HG02885 (cell line): Measurements from ENCODE around the gene RGS19.

Source experiments
- ATAC-seq: cut with Tn5 transposase; IDR thresholded peaks from one replicate; pipeline ENCODE4 v1.9.1; 2021; ENCODE audit warnings: mild to moderate bottlenecking; ENCODE audit not compliant: unreplicated experiment, poor library complexity

Gene RGS19

DNA sequence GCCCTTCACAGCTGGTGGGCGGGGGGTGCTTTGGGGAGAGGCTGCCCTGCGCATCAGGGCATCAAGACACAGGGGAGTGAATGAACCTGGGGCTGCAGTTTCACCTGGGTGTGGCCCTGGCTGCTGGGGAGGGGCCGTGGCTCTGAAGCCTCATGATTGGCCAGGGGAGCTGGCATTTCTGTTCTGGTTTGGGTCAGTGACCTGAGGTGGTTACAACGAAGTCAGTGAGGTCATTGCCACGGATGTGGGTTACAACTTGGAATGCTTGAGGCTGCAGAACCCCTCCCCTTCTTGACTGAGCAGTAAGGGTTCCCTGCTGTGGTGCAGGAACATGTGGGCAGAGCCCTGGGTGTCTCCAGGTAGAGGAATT is 13.4 kb downstream of the RGS19 start:
- no peak for ATAC-seq

DNA sequence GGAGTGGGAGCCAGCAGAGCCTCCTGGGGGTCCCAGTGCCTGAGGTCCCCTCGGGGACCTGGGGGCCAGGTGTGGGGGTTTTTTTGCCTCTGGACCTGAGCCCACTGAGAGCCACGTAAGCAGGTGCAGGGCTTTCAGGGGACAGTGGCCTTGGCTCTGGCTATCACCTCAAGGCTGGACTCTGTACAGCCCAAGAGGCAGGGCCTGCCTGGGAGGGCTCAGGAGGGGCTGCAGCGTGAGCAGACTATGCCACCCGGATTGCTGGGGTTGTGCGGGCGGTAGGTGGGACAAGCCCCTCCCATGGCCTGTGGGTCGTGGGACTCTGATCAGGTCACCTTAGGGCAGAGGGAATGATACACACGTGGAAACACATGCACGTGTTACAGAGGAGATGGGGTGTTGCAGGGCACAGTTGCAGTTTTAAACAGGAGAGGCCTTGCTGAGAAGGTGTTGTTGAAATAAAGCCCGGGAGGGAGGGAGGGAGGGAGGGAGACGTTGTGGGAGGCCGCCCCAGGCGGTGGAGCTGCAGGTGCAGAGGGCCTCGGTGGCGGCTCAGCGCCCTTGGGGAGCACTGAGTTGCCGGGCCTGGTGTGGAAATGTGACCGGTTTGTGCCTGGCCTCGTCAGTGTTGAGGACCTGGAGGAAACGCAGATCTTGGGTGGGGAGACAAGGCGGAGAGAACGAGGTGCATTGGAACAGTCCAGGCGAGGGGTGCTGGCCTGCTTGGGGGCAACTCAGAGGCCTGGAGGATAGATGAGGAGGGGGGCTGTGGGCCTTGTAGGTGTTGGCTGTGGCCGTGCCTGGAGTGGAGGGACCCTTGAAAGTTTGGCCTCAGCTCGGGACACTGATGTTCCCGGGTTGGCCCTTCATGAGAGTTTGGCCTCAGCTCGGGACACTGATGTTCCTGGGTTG is 14.0 kb downstream of the RGS19 start:
- ATAC-seq: no peak

DNA sequence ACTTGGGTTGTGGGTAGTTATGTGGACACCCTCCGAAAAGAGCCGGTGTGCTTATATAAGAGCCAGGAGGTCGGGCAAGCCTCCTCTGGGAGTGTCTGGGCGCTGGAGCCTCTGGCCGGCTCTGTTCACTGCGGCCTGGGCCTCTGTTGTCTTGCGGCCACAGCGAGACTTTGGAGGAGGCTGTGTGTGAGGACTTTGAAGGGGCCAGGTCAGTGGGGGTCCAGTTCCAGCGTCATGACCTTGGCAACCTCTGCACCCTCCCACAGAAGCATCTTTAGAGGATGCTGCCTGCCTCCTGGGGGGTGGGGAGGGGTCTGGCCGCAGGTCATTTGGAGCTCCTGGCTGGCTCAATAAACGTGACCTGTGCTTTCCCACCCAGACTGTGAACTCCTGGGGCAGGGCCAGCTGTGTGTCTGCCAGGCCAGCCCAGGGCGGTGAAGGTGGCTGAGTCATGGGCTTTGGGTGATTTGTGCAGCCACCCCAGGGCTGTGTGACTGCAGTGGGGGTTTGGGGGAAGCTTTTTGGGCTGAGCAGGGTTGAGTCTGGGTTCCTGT is 15.1 kb downstream of the RGS19 start:
- no peak for ATAC-seq

DNA sequence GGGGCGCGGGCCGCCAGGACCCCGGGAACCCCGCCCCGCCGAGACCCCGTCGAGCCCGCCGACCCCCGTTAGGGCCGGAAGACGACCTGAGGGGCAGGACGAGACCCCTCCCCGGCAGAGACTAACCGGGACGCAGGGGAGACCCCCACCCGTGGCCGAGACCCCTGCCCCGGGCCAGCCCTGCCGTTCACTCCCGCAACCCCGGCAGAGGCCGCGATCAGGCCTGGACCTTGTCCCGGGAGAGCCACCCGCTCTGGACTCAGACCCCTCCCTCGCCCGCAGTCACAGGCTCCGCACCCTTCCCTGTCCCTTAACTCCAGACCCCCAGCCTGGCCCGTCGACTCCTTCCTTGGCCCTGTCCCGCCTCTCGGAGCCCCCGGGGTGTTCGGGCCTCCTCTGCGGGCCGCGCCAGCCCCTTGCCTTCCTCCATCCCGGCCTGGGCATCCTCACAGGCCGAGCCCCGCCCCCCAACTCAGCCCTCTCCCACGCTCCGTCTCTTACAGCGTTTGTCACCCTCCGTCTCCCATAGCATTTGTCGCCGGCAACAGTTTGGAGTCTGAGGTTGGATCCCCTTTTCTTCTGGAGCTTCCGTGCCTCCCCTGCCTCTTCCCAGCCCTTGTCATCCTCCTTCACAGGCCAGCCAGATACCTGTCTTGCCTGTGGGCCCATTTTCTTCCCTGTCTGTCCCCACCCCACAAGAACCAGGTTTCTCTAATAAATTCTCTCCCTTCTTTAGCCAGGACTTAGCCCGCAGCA is 15.8 kb downstream of the RGS19 start:
- ATAC-seq: no peak

DNA sequence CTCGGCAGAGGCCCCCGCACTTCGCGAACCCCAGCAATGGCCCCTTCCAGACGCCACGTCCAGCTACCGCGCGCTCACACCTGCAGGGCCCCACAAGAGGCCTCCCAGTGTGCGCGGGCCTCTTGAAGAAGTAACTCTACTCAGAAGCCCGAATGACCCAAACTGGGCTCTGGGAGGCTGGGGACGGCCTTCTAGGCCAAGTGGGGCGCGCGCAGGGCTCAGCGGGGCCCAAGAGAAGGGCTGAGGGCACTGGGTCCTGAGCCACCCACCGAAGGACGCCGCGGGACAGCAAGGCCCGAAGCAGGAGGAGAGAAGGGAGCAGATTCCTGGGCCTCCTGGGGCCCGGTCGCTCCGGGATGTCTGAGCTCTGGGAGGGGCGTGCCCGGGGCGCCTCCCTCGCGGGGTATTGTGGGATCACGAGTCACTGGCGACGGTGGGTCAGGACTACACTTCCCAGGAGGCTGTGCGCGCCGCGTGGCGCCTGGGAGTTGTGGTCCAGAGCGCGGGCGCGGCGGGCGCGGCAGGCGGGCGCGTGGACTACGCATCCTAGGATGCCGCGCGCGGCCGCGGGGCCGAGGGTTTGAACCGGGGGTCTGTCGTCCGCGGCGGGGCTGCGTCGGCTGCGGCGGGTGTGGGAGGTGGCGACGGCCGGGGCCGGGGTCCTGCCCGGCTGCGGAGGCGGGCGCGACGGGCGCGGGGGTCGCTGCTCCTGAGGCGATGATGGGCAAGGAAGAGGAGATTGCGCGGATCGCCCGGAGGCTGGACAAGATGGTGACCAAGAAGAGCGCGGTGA is 16.5 kb downstream of the RGS19 start, which contains the start of gene TCEA2:
Gene TCEA2, plus strand, starts transcription at position 603 of the 793 bp plus-strand sequence. Its CDS starts 115 bp downstream, at position 718.
- ATAC-seq: peak; percentile 84

DNA sequence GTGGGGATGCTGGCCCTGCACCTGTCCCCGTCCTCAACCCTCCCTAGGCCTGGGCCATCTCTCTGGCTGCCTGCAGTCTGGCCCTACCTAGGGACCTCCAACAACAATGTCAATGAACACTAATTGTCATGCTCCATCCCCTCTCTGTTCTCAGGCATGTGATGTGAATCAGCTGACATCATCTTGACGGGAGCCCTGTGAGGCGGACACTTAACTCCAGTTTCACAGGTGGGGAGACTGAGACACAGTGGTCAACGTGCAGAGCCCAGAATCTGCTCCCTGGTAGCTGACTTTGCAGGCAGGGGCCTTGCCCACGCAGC is 17.1 kb downstream of the RGS19 start:
- ATAC-seq: no peak

DNA sequence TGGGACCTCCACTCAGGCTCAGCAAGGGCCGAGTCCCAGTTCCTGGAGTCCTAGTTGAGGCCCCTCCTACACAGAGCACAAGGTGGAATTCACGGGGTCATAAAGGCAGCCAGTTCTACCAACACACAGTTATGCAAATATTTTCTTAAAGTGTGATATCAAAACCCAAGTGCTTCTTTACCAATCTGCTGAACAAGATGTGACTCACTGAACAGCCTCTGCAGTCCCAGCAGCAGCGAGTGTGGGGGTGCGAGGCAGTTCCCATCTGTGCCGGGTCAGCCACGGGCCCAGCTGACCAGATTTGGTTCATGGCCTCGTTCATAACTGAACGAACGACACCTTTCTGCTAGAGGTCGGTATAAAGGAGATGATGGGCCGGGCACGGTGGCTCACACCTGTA is 20.8 kb downstream of the RGS19 start:
- ATAC-seq: no peak

DNA sequence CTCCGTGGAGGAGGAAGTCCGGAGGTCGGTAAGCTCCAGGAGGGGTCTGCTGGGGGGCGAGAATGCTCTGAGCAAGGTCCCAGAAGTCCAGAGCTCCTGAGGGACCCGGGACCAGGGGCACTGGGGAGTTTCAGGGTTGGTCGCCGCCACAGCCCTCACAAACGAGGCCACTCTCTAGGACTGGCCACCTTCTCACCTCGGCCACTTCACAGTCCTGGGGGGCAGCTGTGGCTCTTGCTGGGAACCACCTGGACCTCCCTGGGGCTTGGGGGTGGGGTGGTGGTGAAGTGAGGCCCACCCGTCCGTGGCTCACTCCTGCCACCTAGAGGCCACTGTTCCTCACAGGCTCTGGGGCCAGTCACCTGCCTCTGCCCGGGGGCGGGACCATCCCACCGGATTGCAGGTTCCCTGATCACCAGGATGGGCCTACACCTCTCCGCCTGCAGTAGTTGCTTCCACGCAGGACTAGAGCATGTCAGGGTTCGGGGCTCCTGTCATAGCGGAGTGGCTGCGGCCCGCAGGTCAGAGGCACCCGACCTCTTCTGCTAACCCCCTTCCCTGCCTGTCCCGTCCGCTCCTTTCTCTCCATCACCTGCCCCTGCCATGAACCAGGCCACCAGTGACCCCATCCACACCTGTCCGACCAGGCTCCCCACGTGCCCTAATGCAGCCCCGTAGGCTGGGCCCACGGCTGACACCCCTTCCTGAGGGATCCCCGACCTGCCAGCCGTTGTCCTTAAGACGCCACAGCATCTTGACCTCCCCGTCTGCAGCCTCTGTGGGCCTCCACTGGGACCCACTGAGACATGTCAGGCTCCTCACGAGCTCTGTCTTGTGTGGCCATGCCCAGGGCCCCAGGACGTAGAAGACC is 21.5 kb downstream of the RGS19 start:
- ATAC-seq: no peak

DNA sequence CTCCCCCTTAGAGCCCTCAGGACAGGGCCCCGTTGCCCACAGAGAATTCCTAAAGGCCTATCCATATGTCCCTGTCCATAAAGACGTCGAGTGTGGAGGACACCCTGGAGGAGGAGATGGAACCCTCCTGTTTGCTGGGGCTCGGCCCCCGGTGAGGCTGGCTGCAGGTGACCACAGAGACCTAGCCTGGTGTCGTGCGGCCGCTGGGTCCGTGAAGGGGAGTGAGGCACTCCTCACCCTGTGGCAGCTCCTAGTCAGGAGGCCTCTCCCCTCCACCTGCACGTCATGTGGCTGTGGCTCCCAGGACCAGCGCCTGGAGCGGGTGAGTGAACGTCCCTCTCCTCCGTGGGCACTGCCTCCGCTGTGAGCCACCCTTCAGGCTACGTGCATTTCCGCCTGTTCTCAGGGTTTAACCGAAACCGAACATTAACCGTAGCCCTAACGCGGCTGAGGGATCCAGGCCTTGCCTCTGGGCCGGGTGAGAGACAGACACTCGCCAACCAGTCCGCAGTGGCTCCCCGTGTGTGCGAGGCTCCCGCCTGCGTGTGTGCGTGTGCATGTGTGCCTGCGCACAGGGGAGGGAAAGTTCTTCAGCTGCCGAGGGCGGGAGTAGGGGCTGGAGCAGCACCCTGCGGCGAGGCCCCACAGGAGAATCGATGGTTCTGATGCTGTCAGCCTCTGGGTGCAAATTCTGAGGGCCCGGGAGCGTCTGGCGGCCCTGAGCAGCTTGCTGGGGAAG is 22.3 kb downstream of the RGS19 start:
- ATAC-seq: no peak

DNA sequence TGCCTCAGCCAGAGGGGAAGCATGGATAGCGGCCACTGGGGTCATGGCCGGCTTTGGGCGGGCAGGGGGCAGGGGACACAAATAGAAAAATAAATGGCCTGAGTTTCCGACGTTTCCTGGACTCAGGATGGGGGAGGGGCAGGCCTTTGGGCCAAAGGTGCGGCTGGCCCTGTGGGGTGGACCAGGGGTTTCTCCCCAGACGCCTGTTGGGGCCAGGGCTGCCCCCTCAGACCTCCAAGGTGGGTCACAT is 22.8 kb downstream of the RGS19 start:
- no peak for ATAC-seq

DNA sequence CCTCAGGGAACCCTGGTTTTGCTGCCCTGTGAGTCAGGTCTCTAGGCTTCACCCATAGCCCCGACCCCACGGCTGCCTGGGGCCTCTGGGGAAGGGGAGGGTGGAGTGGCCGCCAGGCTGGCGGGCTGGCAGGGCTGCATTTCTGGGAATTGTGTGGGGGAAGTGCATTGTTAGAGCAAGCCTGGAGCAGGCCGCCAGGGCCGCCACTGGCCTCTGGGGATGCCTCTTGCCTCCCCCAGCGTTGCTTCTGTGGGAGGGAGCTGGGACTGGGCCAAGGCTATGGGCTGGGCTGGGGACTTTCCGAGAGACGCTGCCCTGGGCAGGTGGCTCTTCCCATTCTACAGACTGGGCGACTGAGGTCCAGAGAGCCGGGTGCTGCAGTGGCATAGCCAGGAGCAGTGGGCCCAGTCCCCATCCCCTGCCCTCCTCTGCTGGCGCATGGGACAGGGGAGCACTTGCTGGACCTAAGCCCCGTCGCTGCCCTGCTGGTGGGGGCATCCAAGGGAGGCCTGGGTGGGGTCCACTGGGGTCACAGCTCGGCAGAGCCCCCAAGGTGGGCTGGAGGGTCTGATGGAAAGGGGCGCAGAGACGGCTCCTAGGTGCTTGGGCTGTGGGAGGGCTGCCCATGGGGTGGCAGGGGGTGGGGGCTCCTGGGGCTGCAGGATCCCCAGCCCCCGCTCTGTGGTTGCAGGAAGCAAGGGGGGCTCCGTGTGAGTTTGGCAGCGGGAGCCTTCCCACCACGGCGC is 23.3 kb downstream of the RGS19 start:
- no peak for ATAC-seq

DNA sequence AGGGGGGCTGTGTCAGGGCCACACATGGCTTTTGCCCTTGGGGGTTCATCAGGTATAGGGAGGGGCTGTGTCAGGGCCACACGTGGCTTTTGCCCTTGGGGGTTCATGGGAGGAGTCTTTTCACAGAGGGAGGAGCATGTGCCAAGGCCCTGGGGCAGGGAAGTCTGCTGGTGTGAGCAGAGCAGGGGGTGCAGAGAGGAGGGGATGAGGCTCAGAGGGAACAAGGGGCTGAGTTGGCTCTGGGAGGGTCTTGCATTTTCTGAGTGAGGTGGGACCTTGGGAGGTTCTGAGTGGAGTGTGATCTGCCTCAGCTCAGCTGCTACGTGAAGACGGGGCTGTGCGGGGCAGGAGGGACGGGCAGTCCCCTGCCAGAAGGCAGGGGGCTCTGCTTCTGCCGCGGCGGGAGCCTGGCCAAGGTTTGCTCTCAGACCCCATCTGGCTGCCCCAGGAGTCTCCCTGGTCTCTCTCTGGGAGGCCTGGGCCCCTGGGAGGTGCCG is 23.9 kb downstream of the RGS19 start:
- ATAC-seq: no peak

DNA sequence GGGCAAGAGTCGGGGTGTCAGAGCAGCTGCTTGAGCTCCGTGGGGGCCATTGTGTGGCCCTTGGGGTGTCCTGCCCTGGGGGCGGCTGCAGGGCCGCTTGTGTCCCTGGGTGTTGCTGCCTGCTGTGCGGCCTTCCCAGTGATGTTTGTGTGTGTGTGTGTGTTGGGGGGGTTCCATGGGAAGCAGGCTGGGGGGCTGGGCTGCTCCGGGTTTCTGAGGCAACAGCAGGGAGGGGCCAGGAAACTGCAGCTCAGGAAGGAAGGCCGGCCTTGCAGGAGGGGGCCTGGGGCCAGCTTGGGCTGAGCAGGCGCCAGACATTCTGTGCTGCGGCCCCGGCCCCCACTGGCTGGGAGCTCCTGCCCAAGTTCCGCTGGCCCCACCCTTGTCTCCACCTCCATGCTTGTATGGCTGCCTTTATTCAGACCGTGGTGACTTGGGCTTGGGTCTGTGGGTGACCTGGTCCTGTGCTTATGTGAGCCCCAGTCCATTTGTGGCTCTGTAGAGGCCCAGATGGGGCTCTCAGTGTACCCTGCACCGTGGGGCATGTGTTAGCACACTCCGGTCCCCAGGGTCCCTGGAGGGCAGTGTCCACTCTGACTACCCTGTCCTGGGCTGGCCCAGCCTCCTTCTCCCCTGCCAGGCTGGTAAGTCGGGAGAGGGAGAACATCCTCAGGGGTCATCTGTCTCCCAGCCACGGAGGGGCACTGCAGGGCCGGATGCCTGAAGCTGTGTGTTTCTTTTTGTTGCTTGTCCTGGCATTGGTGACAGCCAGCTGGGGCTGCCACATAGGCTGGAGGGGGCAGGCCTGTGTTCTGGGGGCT is 25.3 kb downstream of the RGS19 start:
- ATAC-seq: no peak

DNA sequence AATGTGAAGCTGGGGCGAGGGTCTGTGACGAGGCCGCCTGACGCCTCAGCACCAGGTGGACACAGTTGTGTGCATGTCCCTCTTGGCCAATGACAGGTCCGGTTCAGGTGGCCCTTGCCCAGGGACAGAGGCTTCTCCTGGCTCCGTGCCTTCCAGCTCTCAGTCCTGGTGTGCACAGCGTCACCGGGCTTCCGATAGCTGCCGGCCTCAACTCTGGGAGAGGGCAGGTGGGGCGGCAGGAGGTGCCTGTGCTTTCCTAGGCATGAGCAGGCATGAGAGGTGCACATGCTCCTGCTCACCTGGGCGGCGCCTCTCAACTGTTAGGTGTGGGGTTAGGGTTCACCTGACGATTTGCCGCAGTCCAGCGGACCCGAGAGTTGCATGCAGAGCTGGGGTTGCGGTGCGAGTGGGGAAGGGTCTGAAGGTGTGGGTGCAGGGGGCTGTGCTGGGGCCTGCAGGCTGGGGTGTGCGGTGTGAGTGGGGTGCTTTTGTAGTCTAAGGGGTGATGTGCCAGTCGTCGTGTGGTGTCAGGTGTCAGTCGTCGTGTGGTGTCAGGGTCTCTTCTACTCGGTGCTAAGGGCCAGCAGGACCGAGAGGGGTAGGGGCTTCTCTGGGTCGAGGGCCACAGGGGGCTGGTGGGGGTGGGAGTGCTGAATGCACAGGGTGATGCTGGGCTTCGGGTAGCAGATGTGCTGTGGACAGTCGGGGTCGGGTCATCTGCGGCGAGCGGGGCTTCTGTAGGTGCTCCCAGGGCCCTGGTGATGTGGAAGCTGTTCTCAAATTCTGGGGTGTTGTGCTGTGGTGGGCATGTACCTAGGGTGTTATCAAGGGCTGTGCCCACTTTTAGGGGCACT is 26.1 kb downstream of the RGS19 start:
- ATAC-seq: no peak

DNA sequence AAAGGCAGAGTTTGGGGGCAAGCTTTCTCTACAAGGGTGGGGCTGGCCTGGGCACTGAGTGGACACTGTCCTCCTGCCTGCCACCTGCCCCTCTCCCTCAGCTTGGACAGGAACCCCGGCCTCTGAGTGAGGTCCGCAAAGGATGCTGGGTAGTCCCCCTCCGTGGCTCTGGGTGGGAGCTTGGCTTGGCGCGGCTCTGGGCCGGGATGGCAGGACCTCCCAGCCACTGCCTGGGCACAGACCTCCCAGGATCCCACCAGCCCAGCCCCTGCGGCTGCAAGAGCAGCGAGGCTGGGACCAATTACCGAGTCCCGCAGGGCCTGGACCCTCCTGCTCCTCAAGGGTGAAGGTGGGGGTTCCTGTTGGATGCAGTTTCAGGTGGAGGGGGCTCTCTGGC is 27.0 kb downstream of the RGS19 start:
- no peak for ATAC-seq

DNA sequence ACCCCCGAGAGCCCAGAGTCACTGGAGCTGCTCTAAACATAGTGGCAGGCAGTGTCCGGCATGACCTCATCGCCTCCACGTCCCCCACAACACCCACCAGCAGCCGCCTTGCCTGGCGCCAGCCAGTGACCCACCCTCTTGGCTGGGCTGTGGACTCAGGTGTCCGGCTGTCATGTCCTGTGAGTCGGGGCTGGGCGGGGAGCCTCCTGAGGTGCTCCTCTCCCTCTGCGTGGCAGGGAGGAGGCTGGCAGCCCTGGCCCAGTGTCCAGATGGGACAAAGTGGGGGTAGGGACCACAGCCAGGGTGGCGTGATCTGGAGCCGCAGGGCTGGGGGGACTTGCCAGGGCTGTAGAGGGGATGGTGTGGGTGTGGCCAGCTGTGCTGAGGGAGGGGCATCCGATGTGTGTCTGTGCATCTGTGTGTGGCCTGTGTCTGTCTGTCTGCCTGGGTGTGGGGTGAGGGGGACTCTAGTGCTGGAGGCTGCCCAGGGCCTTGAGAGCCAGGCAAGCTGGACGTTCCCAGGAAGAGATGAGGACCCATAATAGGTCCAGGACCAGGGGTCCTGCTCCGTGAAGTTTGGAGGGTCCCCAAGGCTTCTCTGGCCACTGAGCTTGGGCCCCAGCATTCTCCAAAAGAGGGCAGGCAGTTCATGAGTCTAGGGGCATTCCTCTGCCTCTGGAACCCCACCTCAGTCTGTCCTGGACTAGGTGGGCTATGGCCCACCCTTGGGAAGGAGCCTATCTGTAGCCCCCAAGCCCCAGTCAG is 27.6 kb downstream of the RGS19 start:
- no peak for ATAC-seq
